ENCODE data around the gene TAL1.
A peak's percentile ranks its signal among the peaks of the same experiment; 100 is the strongest.
"Not testable (repeated sequence)": the region's sequence is repeated elsewhere in the genome, so short reads cannot be mapped to it uniquely, and the experiment has no call there.

Gene TAL1

GRCh38 chr1:47210666-47211065, 21.4 kb downstream of the TAL1 start:
- no peak for DNase-seq

GRCh38 chr1:47209725-47210325, 22.2 kb downstream of the TAL1 start:
- DNase-seq, result no peak

- no peak for DNase-seq
These were observed 22.9 kb downstream of the TAL1 start for GRCh38 chr1:47209091-47209490.

GRCh38 chr1:47208374-47208850, 23.6 kb downstream of the TAL1 start:
- no peak for DNase-seq

GRCh38 chr1:47207803-47208373, 24.1 kb downstream of the TAL1 start:
- DNase-seq, result no peak

- DNase-seq, result no peak
These were observed 26.1 kb downstream of the TAL1 start for GRCh38 chr1:47205918-47206317.

GRCh38 chr1:47203504-47203903, 28.5 kb downstream of the TAL1 start:
- not testable (repeated sequence) for DNase-seq

GRCh38 chr1:47201179-47201578, 30.8 kb downstream of the TAL1 start:
- DNase-seq, result no peak

GRCh38 chr1:47198214-47198613, 33.8 kb downstream of the TAL1 start:
- no peak for DNase-seq

GRCh38 chr1:47196622-47197021, 35.4 kb downstream of the TAL1 start:
- no peak for DNase-seq

- not testable (repeated sequence) for DNase-seq
These were observed 36.0 kb downstream of the TAL1 start for GRCh38 chr1:47195981-47196380.

GRCh38 chr1:47194311-47194710, 37.7 kb downstream of the TAL1 start:
- no peak for DNase-seq

GRCh38 chr1:47193496-47193895, 38.5 kb downstream of the TAL1 start:
- not testable (repeated sequence) for DNase-seq

- DNase-seq, result peak; percentile 40
These were observed 39.3 kb downstream of the TAL1 start for GRCh38 chr1:47192458-47193384.

GRCh38 chr1:47191940-47192457, 40.0 kb downstream of the TAL1 start:
- DNase-seq, result no peak

GRCh38 chr1:47190857-47191256, 41.2 kb downstream of the TAL1 start:
- no peak for DNase-seq

- no peak for DNase-seq
These were observed 41.5 kb downstream of the TAL1 start for GRCh38 chr1:47190509-47190855.

- DNase-seq, result no peak
These were observed 42.0 kb downstream of the TAL1 start, which contains the start of gene PDZK1IP1 for GRCh38 chr1:47189844-47190508. TSS of gene PDZK1IP1 (minus strand) at chr1:47190036. CDS start at chr1:47189932, 104 bp downstream.

GRCh38 chr1:47188791-47189785, 42.9 kb downstream of the TAL1 start:
- no peak for DNase-seq

GRCh38 chr1:47187926-47188250, 44.1 kb downstream of the TAL1 start:
- no peak for DNase-seq

- no peak for DNase-seq
These were observed 44.6 kb downstream of the TAL1 start for GRCh38 chr1:47187231-47187925.
